Activated naive CD8-positive, alpha-beta T cell treated with anti-CD3 and anti-CD28 coated beads, Interleukin-2, amount 10 ng/mL, durations not matched to agents 7 days and 5 days (primary cell): ENCODE measurements around the gene COLGALT1. TPM values are rescaled to one million over a fixed set of nuclear protein-coding genes. Genes with fewer than 3 reads are reported as not detected.

ENCODE experiments used
- ATAC-seq: fragments of 150-1000 bp; cut with Tn5 transposase; one replicate; pipeline ENCODE4 v1.10.0; 2021; ENCODE audit warnings: low read depth, moderate library complexity
- POLR2A ChIA-PET: fragments of 350-600 bp; sonication (Branson Sonifier 250); formaldehyde crosslinking; loops from one replicate; lab custom pipeline; 2021; ENCODE audit warnings: antibody characterized with exemption; lab: Charles Lee
- DNase-seq: peaks from one replicate; pipeline ENCODE4 v3.0.0; 2021
- H3K27ac Mint-ChIP-seq: one replicate; pipeline ENCODE4 v1.8.0; 2022; ENCODE audit warnings: mild to moderate bottlenecking, mixed read lengths
- H3K27me3 Mint-ChIP-seq: one replicate; pipeline ENCODE4 v1.8.0; 2022; ENCODE audit warnings: mild to moderate bottlenecking, moderate library complexity, mixed read lengths
- H3K36me3 Mint-ChIP-seq: one replicate; pipeline ENCODE4 v1.8.0; 2021; ENCODE audit warnings: mild to moderate bottlenecking, mixed read lengths
- H3K4me1 Mint-ChIP-seq: one replicate; pipeline ENCODE4 v1.8.0; 2021; ENCODE audit warnings: mixed read lengths
- H3K4me3 Mint-ChIP-seq: one replicate; pipeline ENCODE4 v1.8.0; 2022; ENCODE audit warnings: mild to moderate bottlenecking, moderate library complexity, mixed read lengths
- H3K9me3 Mint-ChIP-seq: one replicate; pipeline ENCODE4 v1.8.0; 2021; ENCODE audit warnings: mixed read lengths
- total RNA-seq, 2 experiments: library from RNA; stranded (reverse); gene quantifications; one replicate each; pipeline ENCODE4 v1.2.3, GENCODE V29; 2021

COLGALT1 gene
- total RNA-seq, 2 experiments from 2014 or later = 63.3 to 68.4 TPM

- H3K9me3 Mint-ChIP-seq = peaks cover 3% of the 10 kb centered on the region
- DNase-seq = no peak
These were observed 30.8 kb upstream of the COLGALT1 start for GRCh38 chr19:17524651-17525050.

GRCh38 chr19:17525141-17525540, 30.3 kb upstream of the COLGALT1 start:
- POLR2A ChIA-PET = interaction anchor here (6.5 kb wide), 1 partner anchor 13 kb away, joined by 88 read pairs; the partner anchor contains the start of gene PGLS
- H3K27ac Mint-ChIP-seq = no peak overlapping the region

More at GRCh38 chr19:17524651-17525050, 30.8 kb upstream of the COLGALT1 start:
- Mint-ChIP-seq H3K36me3 (peaks cover 10% of the 10 kb centered on the region), H3K27me3 (no peaks in the 10 kb centered on the region), H3K4me1 (peaks cover 24% of the 10 kb centered on the region), H3K27ac (peak overlapping the region; percentile 69), H3K4me3 (no peak overlapping the region)
- POLR2A ChIA-PET = interaction anchor here (0.6 to 6.5 kb wide), 4 partner anchors 13 to 520 kb away, joined by 3 to 88 read pairs (median 3); partner anchors contain the start of gene PGLS
- no peak for ATAC-seq

GRCh38 chr19:17526922-17527321, 28.5 kb upstream of the COLGALT1 start:
- DNase-seq = no peak

More at GRCh38 chr19:17525141-17525540, 30.3 kb upstream of the COLGALT1 start:
- Mint-ChIP-seq H3K9me3 (peaks cover 3% of the 10 kb centered on the region), H3K4me3 (no peak overlapping the region), H3K36me3 (peaks cover 8% of the 10 kb centered on the region), H3K4me1 (peaks cover 24% of the 10 kb centered on the region), H3K27me3 (no peaks in the 10 kb centered on the region)
- ATAC-seq = no peak
- DNase-seq = no peak

GRCh38 chr19:17527326-17527725, 28.1 kb upstream of the COLGALT1 start:
- no peak for ATAC-seq
- H3K9me3 Mint-ChIP-seq = peaks cover 3% of the 10 kb centered on the region
- POLR2A ChIA-PET = interaction anchor here (0.9 kb wide), 1 partner anchor 15 kb away, joined by 3 read pairs; no protein-coding TSS in a partner anchor

More at GRCh38 chr19:17526922-17527321, 28.5 kb upstream of the COLGALT1 start:
- peak overlapping the region; percentile 44 for H3K4me3 Mint-ChIP-seq
- no peaks in the 10 kb centered on the region for H3K27me3 Mint-ChIP-seq
- peaks cover 23% of the 10 kb centered on the region for H3K4me1 Mint-ChIP-seq
- H3K36me3 Mint-ChIP-seq = peaks cover 4% of the 10 kb centered on the region
- peaks cover 3% of the 10 kb centered on the region for H3K9me3 Mint-ChIP-seq
- no peak for ATAC-seq
- H3K27ac Mint-ChIP-seq = no peak overlapping the region
- POLR2A ChIA-PET = interaction anchor here (0.9 kb wide), 1 partner anchor 15 kb away, joined by 3 read pairs; no protein-coding TSS in a partner anchor

GRCh38 chr19:17528610-17529009, 26.8 kb upstream of the COLGALT1 start:
- POLR2A ChIA-PET = no interaction called here

More at GRCh38 chr19:17527326-17527725, 28.1 kb upstream of the COLGALT1 start:
- Mint-ChIP-seq H3K27me3 (no peaks in the 10 kb centered on the region), H3K4me3 (no peak overlapping the region), H3K27ac (no peak overlapping the region), H3K4me1 (peaks cover 23% of the 10 kb centered on the region), H3K36me3 (peaks cover 4% of the 10 kb centered on the region)
- no peak for DNase-seq

GRCh38 chr19:17529239-17530158, 25.9 kb upstream of the COLGALT1 start:
- POLR2A ChIA-PET = interaction anchor here (0.6 kb wide), 1 partner anchor 9 kb away, joined by 3 read pairs; no protein-coding TSS in a partner anchor
- H3K36me3 Mint-ChIP-seq = peaks cover 3% of the 10 kb centered on the region
- peak overlapping the region; percentile 1 for H3K27ac Mint-ChIP-seq
- ATAC-seq = no peak
- no peaks in the 10 kb centered on the region for H3K27me3 Mint-ChIP-seq
- no peak overlapping the region for H3K4me3 Mint-ChIP-seq
- H3K4me1 Mint-ChIP-seq = peaks cover 4% of the 10 kb centered on the region
- H3K9me3 Mint-ChIP-seq = peaks cover 3% of the 10 kb centered on the region
- no peak for DNase-seq

More at GRCh38 chr19:17528610-17529009, 26.8 kb upstream of the COLGALT1 start:
- Mint-ChIP-seq H3K4me3 (no peak overlapping the region), H3K36me3 (peaks cover 3% of the 10 kb centered on the region), H3K4me1 (peaks cover 10% of the 10 kb centered on the region), H3K27me3 (no peaks in the 10 kb centered on the region), H3K9me3 (peaks cover 3% of the 10 kb centered on the region), H3K27ac (peak overlapping the region; percentile 1)
- no peak for ATAC-seq
- DNase-seq = no peak

- Mint-ChIP-seq H3K27ac (no peak overlapping the region), H3K27me3 (no peaks in the 10 kb centered on the region), H3K4me3 (no peak overlapping the region), H3K4me1 (peaks cover 4% of the 10 kb centered on the region), H3K36me3 (peaks cover 3% of the 10 kb centered on the region), H3K9me3 (peaks cover 3% of the 10 kb centered on the region)
- ATAC-seq (no peak), DNase-seq (no peak)
- POLR2A ChIA-PET = interaction anchor here (1.5 kb wide), 1 partner anchor 19 kb away, joined by 4 read pairs; the partner anchor contains the start of gene PGLS
These were observed 24.9 kb upstream of the COLGALT1 start for GRCh38 chr19:17530586-17530985.

GRCh38 chr19:17532116-17532515, 23.3 kb upstream of the COLGALT1 start:
- no peak overlapping the region for H3K4me3 Mint-ChIP-seq
- peaks cover 3% of the 10 kb centered on the region for H3K9me3 Mint-ChIP-seq
- no peaks in the 10 kb centered on the region for H3K4me1 Mint-ChIP-seq
- no peaks in the 10 kb centered on the region for H3K27me3 Mint-ChIP-seq
- ATAC-seq (no peak), DNase-seq (no peak)
- no peak overlapping the region for H3K27ac Mint-ChIP-seq
- H3K36me3 Mint-ChIP-seq = peaks cover 3% of the 10 kb centered on the region
- POLR2A ChIA-PET = interaction anchor here (1.5 to 1.6 kb wide), 2 partner anchors 9 to 20 kb away, joined by 4 to 5 read pairs; partner anchors contain the start of gene PGLS

- H3K27me3 Mint-ChIP-seq = peaks cover under 1% of the 10 kb centered on the region
- H3K4me3 Mint-ChIP-seq = no peak overlapping the region
- POLR2A ChIA-PET = interaction anchor here (1.6 kb wide), 1 partner anchor 9 kb away, joined by 5 read pairs; no protein-coding TSS in a partner anchor
- H3K36me3 Mint-ChIP-seq = peaks cover 3% of the 10 kb centered on the region
- peaks cover 3% of the 10 kb centered on the region for H3K9me3 Mint-ChIP-seq
- no peak for DNase-seq
- no peak for ATAC-seq
- no peak overlapping the region for H3K27ac Mint-ChIP-seq
- no peaks in the 10 kb centered on the region for H3K4me1 Mint-ChIP-seq
These were observed 22.9 kb upstream of the COLGALT1 start for GRCh38 chr19:17532557-17532956.

GRCh38 chr19:17534767-17535166, 20.7 kb upstream of the COLGALT1 start:
- no peak overlapping the region for H3K4me3 Mint-ChIP-seq
- H3K27me3 Mint-ChIP-seq = peaks cover 16% of the 10 kb centered on the region
- no peak for DNase-seq
- POLR2A ChIA-PET = no interaction called here
- no peaks in the 10 kb centered on the region for H3K9me3 Mint-ChIP-seq
- peaks cover 10% of the 10 kb centered on the region for H3K4me1 Mint-ChIP-seq
- H3K27ac Mint-ChIP-seq = no peak overlapping the region
- ATAC-seq = no peak
- H3K36me3 Mint-ChIP-seq = no peaks in the 10 kb centered on the region

GRCh38 chr19:17536955-17537354, 18.5 kb upstream of the COLGALT1 start:
- no peak for DNase-seq
- H3K4me1 Mint-ChIP-seq = peaks cover 12% of the 10 kb centered on the region
- no peaks in the 10 kb centered on the region for H3K9me3 Mint-ChIP-seq
- no peak overlapping the region for H3K27ac Mint-ChIP-seq
- POLR2A ChIA-PET = interaction anchor here (0.9 kb wide), 1 partner anchor 14 kb away, joined by 4 read pairs; no protein-coding TSS in a partner anchor
- H3K36me3 Mint-ChIP-seq = no peaks in the 10 kb centered on the region
- H3K4me3 Mint-ChIP-seq = no peak overlapping the region
- peaks cover 16% of the 10 kb centered on the region for H3K27me3 Mint-ChIP-seq
- no peak for ATAC-seq

GRCh38 chr19:17538684-17539237, 16.7 kb upstream of the COLGALT1 start:
- POLR2A ChIA-PET = interaction anchor here (0.5 to 1.8 kb wide), 5 partner anchors 16 to 35 kb away, joined by 3 to 8 read pairs (median 4); no protein-coding TSS in a partner anchor
- Mint-ChIP-seq H3K4me3 (peak overlapping the region; percentile 79), H3K9me3 (no peaks in the 10 kb centered on the region), H3K4me1 (peaks cover 12% of the 10 kb centered on the region), H3K27ac (peak overlapping the region; percentile 45), H3K27me3 (peaks cover 16% of the 10 kb centered on the region), H3K36me3 (no peaks in the 10 kb centered on the region)
- ATAC-seq = peak; percentile 3
- no peak for DNase-seq
